ENCODE results near the gene GLS2.

DNA sequence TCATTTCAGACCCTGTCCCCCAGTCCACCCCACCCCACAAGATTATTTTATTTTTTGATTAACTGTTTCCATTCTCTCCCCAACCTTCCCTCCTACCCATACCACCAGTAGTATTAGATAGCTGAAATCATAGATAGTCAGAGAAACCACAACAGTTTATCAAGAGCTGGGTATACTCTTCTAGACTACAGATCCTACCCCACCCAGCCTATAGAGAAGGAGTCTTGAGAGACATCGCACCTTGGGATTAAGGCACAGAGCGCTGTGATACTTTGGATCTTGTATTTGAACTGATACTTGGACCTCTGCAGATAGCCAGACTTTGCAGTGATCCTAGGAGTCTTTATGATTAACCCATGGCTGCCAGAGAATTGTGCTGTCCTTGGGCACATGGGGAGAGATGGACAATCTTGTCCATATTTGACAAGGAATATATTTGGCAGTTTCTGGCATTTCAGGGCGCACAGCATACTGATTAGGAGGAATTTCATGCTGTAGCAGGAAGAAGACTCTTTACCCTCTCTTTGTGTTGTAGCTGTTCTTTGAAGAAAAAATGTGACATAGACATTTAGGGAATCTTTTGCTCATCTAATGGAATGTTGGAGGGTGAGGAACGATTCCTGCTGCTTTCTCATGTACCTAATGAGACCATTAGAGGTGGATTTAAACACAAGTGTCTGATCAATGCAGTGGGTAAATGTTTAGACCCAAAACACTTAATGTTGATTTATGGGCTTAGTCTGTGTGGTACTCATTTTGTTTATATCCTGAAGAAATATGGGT lies 34.6 kb upstream of the GLS2 start:
- TF ChIP-seq POLR2AphosphoS5 (IDR thresholded peaks at IDR 0.05) (no peak), POLR2A (IDR thresholded peaks at IDR 0.05) (no peak)
